Stimulated activated CD8-positive, alpha-beta memory T cell treated with anti-CD3 and anti-CD28 coated beads, Interleukin-7, amount 100 ng/mL, for 4 hours (primary cell): ENCODE measurements around the gene HTR3B.

Source experiments
- DNase-seq, 2 donors: peaks; one replicate each; pipeline ENCODE4 v3.0.0-alpha.2; 2020; ENCODE audit warnings: low read depth in 2 of 2

HTR3B gene

DNA sequence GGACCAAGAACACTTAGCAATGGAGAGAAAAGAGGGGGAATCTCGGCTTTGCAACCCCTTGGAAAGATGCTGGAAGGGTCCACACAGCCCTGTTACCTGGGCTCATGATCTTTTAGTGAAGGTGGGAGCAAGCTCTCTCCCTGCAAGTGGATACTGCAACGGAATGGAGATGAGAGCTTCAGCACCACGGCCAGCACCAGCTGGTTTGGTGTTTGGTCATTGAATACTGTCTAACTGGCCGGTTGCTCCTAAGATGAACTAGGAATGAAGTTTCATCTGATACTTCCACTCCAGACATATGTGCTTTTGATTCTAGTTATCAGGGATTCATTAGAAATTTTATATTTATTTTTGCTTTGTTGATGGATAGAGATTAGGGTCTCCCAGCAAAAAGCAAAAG, 86.6 kb downstream of the HTR3B start:
- DNase-seq, result no peak

DNA sequence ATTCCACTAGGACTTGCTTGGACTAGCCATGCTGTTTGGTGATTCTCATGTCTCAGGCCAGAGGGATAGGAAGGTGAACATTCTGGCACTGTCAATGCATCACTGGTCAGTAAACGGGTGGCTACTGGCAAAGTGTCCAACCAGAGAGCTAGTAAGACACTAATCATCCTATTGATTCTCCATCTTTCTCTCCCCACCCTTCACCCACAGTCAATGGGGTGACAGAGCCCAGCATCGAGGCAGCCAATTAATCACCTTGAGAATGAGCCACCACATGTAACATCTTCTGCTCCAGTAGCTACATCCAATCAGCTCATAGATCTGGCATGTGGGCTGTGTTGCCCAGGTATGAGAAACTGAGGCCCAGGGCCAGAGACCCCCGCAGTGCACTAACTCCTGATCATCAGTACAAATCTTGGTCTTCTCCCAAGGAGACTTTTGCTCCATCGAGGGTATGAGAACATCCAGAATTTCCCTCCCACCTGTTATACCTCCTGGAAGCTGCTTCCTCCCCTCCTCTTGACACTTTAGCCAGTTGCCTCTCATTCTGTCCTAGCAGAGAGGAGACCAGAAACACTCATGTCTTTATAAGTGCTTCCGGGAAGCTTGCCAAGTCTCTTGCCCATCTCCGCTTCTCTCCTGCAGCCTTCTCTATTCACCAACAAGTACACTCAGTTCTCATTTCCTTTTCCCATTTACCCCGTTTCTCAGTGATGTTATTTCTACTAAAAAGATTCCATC, 87.3 kb downstream of the HTR3B start:
- DNase-seq, result no peak

DNA sequence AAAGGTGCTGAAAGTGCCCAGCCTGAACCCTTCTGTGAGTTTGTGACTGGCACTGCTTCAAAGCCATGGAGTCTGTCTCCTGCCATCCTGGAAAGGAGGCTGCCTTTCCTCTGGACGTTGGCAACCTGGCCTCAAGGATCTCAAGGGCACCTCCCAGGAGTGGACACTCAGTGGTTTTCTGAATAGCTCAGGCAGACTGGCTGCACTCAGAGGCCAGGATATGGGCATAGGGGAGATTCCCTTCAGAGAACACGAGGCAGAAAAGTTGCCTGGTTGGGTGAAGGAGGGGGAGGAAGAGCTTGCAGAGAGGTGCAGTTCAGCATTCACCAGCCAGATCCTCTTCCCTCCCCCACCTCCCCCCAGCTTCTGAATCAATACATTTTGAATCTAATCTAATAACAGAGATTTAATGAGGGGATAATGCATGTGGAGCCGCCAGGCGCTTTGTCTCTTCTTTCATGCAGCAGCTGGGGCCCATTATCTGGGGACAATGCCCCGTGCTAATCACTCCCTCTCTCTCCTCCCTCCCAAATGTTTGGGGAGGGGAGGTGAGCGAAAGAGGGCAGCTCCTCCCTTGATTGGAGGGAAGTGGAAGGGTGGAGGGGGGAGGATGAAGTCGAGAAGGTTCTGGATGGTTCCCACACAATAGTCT, 88.0 kb downstream of the HTR3B start:
- no peak for DNase-seq

DNA sequence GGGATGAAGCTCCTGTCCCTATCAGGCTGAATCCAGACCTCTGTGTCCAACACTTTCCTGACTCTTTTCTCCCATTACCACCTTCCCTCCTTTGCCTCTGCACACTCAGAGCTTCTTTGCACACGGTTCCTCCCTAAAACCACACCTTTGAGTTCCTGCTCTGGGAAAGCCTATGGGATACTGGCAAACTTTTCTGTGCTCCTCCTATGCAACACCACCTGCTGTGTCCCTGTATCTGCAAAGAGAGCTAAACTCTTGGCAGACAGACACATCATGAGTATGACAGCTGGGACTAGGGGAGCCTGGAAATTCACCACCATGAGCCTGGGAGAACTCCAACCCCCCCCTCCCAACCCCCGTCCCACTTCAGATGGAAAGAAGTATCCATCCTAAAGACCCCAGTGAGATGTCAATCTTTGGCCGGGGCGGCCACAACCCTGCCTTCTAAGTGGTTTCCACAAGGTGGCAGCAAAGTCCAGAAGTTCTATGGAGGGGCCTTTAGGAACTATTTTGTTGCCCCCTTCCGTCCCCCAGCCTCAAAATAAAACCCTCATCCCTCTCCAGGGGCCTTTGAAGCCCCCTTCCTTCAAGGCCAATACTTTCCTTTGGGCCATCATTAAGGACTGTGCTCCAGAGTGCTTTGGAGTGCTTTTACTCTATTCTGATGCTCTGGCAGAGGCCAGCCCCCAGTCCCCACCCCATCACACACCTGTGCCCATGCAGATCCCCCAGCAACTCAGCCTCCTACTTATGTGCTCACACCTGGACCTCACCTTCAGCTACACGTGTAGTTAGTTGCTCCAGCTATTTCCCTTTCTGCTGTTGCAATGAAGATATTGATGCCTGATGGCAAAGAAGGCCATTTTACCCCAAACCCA, 89.7 kb downstream of the HTR3B start:
- DNase-seq, result no peak
